NOMO-1 treated with DMSO at 0.1 percent for 48 hours (cell line): Measurements from ENCODE around the gene PINLYP.
A peak's percentile ranks its signal among the peaks of the same experiment; 100 is the strongest.

Experiments
- DNase-seq: peaks from one replicate; lab custom pipeline; 2025; ENCODE audit not compliant: unreplicated experiment; lab: John Stamatoyannopoulos, UW

PINLYP gene

DNA sequence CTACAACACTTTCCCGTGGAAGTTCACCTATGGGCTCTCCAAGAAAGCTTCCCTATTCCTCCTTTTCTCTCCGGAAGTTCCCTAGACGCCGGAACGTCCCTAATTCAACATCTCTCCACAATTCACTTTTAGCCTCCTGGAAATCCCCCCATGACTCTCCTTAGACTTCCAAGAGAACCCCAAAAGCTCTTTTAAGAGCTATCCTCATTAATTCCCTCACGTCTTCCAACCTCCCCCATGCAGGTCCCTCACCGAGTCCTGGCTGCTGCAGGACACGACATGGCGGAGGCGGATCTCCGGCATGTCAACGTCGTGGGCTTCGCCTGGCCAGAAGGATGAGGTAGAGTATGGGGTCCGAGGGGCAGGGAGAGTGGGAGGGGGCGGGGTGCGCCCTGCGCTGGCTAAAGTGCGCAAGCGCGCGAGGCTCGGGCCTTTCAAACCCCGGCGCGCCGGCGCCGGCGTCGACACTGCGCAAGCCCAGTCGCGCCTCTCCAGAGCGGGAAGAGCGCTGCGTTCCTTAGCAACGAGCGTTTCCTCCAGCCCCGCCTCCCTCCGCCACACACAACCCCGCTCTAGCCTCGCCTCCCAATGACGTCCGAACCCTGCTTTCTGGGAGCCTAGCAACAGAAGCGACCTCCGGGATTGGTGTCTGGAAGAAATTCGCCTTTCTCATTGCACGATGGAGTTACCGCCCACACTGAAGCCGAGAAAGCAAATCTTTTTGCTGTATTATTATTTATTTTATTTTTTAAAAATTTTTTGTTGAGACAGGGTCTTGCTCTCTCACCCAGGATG lies at the start of gene PINLYP, which contains the start of gene XRCC1:
Gene PINLYP, plus strand, starts transcription at position 646 of the 795 bp plus-strand sequence. CDS start 1,391 bp downstream, outside the sequence.
Gene XRCC1, minus strand, starts transcription at position 372 of the 795 bp plus-strand sequence. Its CDS starts 69 bp downstream, at position 303.
- peak; percentile 99 for DNase-seq

DNA sequence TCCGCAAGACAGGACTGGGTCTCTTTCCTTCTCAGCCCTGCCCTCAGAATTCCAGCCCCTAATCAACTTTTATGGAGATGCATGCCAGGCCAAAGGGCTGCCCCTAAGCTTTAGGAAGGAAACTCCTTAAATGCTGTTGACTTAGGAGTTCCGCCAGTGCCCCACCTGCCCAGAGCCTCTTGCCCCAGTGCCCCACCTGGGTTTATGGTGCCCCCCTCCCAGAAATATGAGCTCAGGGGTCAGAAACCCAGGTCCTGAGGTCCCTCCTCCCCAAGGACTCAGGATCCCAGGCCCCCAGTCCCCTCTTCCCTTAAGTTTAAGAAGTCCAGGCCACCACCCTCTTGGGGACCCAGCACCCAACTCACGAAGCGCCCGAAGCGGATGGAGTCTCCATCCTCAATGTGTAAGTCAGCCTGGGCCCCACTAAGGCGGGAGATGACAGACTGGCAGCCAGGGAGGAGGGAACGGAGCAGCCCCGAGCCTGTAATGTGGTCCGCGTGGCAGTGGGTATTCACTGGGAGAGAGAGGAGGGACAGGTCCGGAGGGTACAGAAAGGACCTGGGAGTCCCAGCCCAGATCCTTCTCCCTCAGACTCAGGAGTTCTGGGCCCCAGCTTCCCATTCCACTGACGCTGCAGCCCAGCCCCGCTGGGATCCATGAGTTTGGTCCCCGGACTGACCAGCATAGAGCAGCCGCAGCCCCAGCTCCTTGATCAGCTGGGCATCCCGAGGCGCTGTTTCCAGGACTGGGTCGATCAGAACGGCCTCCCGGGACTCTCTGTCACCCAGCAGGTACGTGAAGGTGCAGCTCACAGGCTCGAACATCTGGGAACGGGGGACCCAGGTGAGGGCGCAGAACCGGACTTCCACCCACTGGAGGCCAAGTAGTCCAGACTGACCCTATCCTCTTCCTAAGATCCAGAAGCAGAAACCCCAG lies 49.5 kb upstream of the PINLYP start:
- peak; percentile 10 for DNase-seq

DNA sequence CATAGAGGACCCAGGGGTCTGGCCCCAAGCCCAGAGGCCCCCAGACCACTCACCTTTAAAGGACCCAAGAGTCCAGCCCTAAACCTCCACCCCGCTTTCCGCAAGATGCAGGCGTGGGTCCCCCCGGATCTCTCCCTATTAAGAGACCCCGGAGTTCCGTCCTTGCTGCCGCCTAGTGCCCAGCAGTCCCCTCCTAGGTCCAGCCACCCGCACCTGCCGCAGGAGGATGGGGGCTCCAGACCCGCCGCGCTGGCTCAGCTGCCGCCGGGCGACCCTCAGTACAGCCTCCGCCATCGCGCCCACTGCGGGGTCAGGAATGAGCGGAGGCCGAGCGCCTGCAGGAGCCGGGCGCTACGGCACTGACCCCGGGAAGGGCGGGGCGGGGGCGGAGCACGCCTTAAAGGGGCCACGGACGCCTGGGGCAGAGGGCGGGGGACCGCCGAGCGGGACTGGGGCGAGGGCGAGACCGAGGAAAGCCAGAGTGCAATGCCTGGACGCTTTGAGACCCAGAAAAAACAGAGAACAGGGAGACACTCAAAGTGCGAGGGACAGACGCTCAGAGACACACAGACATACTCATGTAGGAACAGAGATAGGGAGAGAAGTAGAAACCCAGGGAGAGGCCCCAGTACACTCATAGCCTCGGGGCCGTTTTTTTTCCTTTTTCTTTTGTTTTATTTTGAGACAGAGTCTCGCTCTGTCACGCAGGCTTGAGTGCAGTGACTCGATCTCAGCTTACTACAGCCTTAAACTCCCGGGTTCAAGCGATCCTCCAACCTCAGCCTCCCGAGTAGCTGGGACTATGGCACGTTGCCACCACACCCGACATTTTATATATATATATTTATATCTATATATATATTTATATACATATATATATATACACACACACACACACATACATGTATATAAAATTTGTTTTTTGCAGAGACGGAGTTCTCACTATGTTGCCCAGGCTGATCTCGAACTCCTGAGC lies 48.4 kb upstream of the PINLYP start, which contains the start of gene ETHE1:
Gene ETHE1, minus strand, starts transcription at position 318 of the 976 bp plus-strand sequence. Its CDS starts 24 bp downstream, at position 294.
- peak; percentile 76 for DNase-seq

GRCh38 chr19:43527860-43528622 lies 47.6 kb upstream of the PINLYP start:
- no peak for DNase-seq

- no peak for DNase-seq
These were observed 43.0 kb upstream of the PINLYP start for GRCh38 chr19:43532571-43532961.

DNA sequence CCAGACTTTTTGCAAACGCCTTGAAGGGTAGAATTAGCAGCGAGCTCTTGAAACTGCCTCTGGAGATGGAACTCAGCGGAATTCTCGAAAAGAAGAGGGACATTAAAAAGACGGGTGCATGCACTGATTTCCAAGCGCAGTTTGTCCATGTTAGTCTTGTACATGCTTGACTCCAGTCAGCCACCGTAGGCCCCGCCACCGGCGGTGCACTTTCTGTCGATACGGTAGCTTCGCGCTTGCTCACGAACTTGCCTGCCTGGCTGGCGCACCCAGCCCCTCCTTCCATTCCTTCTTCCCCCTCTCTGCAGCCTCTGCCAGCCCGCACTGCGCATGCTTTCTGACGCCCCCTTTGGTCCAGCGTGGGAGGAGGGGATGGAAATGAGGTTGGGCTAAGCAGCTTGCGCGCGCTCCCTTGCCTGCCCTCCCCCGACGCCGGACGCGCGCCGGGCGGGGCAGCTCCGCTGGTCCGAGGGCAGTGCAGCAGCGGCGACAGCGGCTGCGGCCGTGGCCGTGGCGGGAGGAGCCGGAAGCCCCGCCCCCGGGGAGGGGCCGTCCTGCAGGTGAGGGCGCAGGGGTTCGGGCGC lies 42.5 kb upstream of the PINLYP start, which contains the start of gene ZNF575:
Gene ZNF575, plus strand, starts transcription at position 227 of the 584 bp plus-strand sequence. CDS start 1,235 bp downstream, outside the sequence.
- peak; percentile 87 for DNase-seq

GRCh38 chr19:43533546-43534304 lies 41.9 kb upstream of the PINLYP start:
- DNase-seq = peak; percentile 98

GRCh38 chr19:43534305-43534815 lies 41.2 kb upstream of the PINLYP start:
- no peak for DNase-seq

DNA sequence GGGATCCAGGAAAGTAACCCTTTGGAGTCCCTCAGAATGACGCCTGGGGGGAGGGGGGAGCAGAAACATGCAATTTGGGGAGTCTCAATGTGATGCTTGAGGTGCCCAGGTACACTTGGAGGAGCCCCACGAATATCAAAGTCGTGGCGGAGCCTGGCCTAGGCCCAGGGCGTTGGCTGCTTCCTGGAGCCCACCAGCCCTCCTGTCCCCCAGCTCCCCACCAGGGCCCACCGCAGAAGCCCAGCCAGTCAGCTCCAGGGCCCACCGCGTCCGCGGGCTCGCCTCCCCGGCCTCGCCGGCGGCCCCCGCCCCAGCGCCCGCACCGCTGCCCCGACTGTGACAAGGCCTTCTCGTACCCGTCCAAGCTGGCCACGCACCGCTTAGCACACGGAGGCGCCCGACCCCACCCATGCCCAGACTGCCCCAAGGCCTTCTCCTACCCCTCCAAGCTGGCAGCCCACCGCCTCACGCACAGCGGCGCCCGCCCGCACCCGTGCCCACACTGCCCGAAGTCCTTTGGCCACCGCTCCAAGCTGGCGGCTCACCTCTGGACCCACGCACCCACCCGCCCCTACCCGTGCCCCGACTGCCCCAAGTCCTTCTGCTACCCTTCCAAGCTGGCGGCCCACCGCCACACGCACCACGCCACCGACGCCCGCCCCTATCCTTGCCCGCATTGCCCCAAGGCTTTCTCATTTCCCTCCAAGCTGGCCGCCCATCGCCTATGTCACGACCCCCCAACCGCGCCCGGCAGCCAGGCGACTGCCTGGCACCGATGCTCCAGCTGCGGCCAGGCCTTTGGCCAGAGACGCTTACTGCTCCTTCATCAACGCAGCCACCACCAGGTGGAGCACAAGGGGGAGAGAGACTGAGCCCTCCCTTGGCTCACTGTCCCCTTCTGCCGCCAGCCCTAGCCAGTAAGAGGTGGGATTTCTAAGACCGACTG lies 40.5 kb upstream of the PINLYP start:
- DNase-seq = no peak

DNA sequence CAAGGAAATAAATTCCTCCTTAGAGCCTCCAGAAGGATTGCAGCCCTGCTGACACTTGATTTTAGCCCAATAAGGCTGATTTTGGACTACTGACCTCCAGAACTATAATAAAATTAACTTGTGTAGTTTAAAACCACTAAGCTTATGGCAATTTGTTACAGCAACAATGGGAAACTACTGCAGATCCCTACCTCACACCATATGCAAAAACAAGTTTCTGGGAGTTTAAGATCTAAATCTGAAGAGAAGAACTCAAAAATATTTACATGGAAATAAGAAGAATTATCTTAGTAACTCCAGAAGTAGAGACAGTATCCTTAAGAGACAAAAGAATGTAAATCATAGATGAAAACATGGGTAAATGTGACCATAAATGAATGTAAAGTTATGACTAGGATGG lies 36.7 kb upstream of the PINLYP start:
- no peak for DNase-seq

GRCh38 chr19:43540381-43540780 lies 35.2 kb upstream of the PINLYP start:
- DNase-seq = no peak

DNA sequence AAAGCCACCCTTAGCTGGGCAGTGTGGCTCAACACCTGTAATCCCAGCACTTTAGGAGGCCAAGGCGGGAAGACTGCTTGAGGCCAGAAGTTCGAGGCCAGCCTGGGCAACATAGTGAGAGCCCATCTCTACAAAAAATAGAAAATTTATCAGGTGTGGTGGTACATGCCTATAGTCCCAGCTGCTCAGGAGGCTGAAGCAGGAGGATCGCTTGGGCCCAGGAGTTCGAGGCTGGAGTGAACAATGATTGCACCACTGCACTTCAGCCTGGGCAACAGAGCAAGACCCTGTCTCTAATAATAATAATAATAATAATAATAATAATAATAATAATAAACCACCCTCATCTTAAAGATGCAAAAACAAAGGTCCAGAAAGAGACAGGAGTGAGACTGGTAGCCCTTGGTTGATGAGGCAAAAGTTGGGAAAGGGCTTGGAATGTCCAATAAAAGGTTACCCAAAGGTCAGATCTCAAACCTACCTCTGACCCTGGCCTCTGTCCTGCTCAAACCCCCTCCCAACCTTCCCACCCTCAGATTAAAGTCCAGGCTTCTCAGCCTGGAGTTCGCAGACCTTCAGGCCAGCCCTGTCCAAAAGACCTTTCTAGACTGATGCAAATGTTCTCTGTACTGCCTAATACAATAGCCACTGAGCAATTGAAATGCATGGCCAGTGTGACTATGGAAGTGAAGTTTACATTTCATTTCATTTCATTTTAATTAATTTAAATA lies 33.5 kb upstream of the PINLYP start:
- no peak for DNase-seq

DNA sequence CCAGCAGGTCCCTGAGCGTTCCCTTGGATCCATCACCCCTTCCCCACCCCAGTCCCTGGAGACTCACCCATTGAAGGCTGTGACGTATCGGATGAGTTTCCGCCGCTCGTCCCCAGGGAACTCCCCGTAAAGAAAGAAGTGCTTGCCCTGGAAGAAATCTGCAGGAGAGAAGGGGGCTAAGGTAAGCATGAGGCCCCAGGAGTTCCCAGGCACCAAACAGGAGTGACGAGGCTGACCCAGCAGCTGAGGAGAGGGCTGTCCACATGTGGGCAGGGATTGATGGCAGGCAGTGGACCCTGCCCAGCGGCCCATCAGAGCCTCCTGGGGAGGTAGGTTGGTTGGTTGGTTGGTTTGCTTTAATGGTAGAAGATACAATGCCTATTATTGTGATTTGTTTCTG lies 31.5 kb upstream of the PINLYP start:
- no peak for DNase-seq

GRCh38 chr19:43545276-43545675 lies 30.3 kb upstream of the PINLYP start:
- DNase-seq = no peak

GRCh38 chr19:43545981-43546380 lies 29.6 kb upstream of the PINLYP start:
- no peak for DNase-seq

DNA sequence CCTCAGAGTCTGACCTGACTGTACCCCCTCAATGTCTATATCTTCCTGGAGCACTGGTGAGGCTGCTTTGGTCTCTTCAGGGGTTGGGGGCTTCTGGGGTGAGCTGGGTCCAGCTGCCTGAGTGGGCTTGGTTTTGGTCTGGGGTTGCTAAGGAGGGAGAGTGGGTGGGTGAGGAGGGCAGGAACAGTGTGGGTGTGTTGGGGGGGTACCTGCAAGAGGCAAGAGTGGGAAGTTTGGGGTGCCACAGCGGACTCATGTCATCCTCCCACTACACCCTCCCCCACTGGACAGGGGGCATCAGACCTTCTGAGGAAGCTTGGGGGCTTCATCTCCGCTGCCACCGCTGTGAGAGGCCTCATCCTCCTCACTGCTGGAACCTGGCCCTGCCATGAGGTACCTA lies 29.0 kb upstream of the PINLYP start:
- DNase-seq = no peak
